SU-DHL-6 (cell line): ENCODE measurements around the gene TRAPPC3L.

ENCODE experiments used
- H2AFZ ChIP-seq: fragments of 200-600 bp; sonication (generic); 2 replicates; pipeline ENCODE4 v1.6.1; 2014; ENCODE audit warnings: low read depth, mild to moderate bottlenecking, moderate library complexity, mixed read lengths, antibody characterized with exemption, low read length; ENCODE audit not compliant: severe bottlenecking
- H3F3A ChIP-seq: fragments of 200-600 bp; shearing (Covaris generic); 2 replicates; pipeline ENCODE4 v1.6.0; 2016; ENCODE audit warnings: antibody characterized with exemption, mild to moderate bottlenecking; ENCODE audit not compliant: insufficient read depth
- H3K27ac ChIP-seq: fragments of 200-600 bp; sonication (generic); 2 replicates; pipeline ENCODE4 v1.5.1; 2016; ENCODE audit warnings: low read depth, mild to moderate bottlenecking, low read length, moderate library complexity, mixed read lengths
- H3K27me3 ChIP-seq: fragments of 200-600 bp; sonication (generic), shearing (Covaris generic); 2 replicates; pipeline ENCODE4 v1.6.0; 2014; ENCODE audit warnings: mild to moderate bottlenecking, low read length
- H3K36me3 ChIP-seq: fragments of 200-600 bp; sonication (generic); 2 replicates; pipeline ENCODE4 v1.6.1; 2014; ENCODE audit warnings: mild to moderate bottlenecking, low read length, mixed read lengths
- H3K4me2 ChIP-seq: fragments of 300-600, 200-600 bp; shearing (Covaris generic), sonication (generic); 2 replicates; pipeline ENCODE4 v1.6.0; 2014; ENCODE audit warnings: low read length, low read depth, mild to moderate bottlenecking; ENCODE audit not compliant: poor library complexity, severe bottlenecking
- H3K4me3 ChIP-seq: fragments of 200-600 bp; sonication (generic); 2 replicates; pipeline ENCODE4 v1.5.1; 2014; ENCODE audit warnings: antibody characterized with exemption, low read length, mild to moderate bottlenecking, mixed read lengths; ENCODE audit not compliant: insufficient read depth, poor library complexity, severe bottlenecking
- H3K79me2 ChIP-seq: fragments of 200-600 bp; sonication (generic); 2 replicates; pipeline ENCODE4 v1.6.1; 2014; ENCODE audit warnings: mild to moderate bottlenecking, low read length, moderate library complexity; ENCODE audit not compliant: insufficient read depth
- H3K9ac ChIP-seq: fragments of 200-600 bp; sonication (generic); 2 replicates; pipeline ENCODE4 v1.7.0; 2014; ENCODE audit warnings: mild to moderate bottlenecking, low read length
- H3K9me2 ChIP-seq: fragments of 200-600 bp; sonication (generic); replicated peaks from 2 replicates; pipeline ENCODE4 v1.6.1; 2014; ENCODE audit warnings: low read length; ENCODE audit not compliant: insufficient read depth
- H3K9me3 ChIP-seq: fragments of 200-600 bp; sonication (generic); 2 replicates; pipeline ENCODE4 v1.6.1; 2014; ENCODE audit warnings: low read length, mixed read lengths; ENCODE audit not compliant: insufficient read depth
- H4K20me1 ChIP-seq: fragments of 200-600 bp; sonication (generic); 2 replicates; pipeline ENCODE4 v1.6.1; 2014; ENCODE audit warnings: low read depth, mild to moderate bottlenecking, antibody characterized with exemption, low read length, moderate library complexity, mixed read lengths
- CTCF ChIP-seq: fragments of 200-600 bp; sonication (generic); IDR thresholded peaks from one replicate; pipeline ENCODE4 v1.5.1; 2017; ENCODE audit warnings: antibody characterized with exemption, mild to moderate bottlenecking, low read length, moderate library complexity; ENCODE audit not compliant: insufficient read depth, poor library complexity, severe bottlenecking
- EZH2phosphoT487 ChIP-seq: fragments of 200-600 bp; sonication (generic), shearing (Covaris generic); conservative IDR thresholded peaks from 2 replicates; pipeline ENCODE4 v1.6.1; 2018; ENCODE audit warnings: mild to moderate bottlenecking, antibody characterized with exemption, low read length, moderate library complexity, mixed read lengths

The TRAPPC3L gene

GRCh38 chr6:116556065-116556464, 10.6 kb upstream of the TRAPPC3L start:
- Histone ChIP-seq H3F3A (no peaks in the 10 kb centered on the region), H3K27ac (no peak overlapping the region), H3K9ac (no peak overlapping the region), H3K36me3 (no peaks in the 10 kb centered on the region), H3K9me3 (no peaks in the 10 kb centered on the region), H3K27me3 (no peaks in the 10 kb centered on the region), H4K20me1 (no peaks in the 10 kb centered on the region), H2AFZ (no peak overlapping the region), H3K9me2 (no peaks in the 10 kb centered on the region), H3K4me3 (no peak overlapping the region), H3K79me2 (no peaks in the 10 kb centered on the region), H3K4me2 (no peak overlapping the region)
- TF ChIP-seq EZH2phosphoT487 (no peak), CTCF (no peak)

- no peak within 1 kb of the TSS for H3K4me2 ChIP-seq
- H3K4me3 ChIP-seq = no peak within 1 kb of the TSS
- no peaks in the 10 kb centered on the region for H3K9me2 ChIP-seq
- H3K36me3 ChIP-seq = no peaks in the 10 kb centered on the region
- H3K27me3 ChIP-seq = no peaks in the 10 kb centered on the region
- no peaks in the 10 kb centered on the region for H3F3A ChIP-seq
- no peaks in the 10 kb centered on the region for H3K79me2 ChIP-seq
- H2AFZ ChIP-seq = no peak within 1 kb of the TSS
- TF ChIP-seq EZH2phosphoT487 = no peak
- H3K9ac ChIP-seq = no peak within 1 kb of the TSS
- H4K20me1 ChIP-seq = no peaks in the 10 kb centered on the region
- H3K9me3 ChIP-seq = no peaks in the 10 kb centered on the region
- no peak within 1 kb of the TSS for H3K27ac ChIP-seq
Measured at GRCh38 chr6:116553451-116553850, 8.0 kb upstream of the TRAPPC3L start, which contains the start of gene CALHM4. TSS of gene CALHM4 (plus strand) at chr6:116553751. CDS start at chr6:116553794, 43 bp downstream.

GRCh38 chr6:116550796-116551195, 5.3 kb upstream of the TRAPPC3L start:
- H3F3A ChIP-seq = no peaks in the 10 kb centered on the region
- H3K36me3 ChIP-seq = no peaks in the 10 kb centered on the region
- no peak overlapping the region for H3K27ac ChIP-seq
- no peak overlapping the region for H2AFZ ChIP-seq
- no peaks in the 10 kb centered on the region for H3K79me2 ChIP-seq
- TF ChIP-seq CTCF = no peak
- no peak for TF ChIP-seq EZH2phosphoT487
- H4K20me1 ChIP-seq = no peaks in the 10 kb centered on the region
- no peak overlapping the region for H3K4me2 ChIP-seq
- no peak overlapping the region for H3K9ac ChIP-seq
- H3K9me2 ChIP-seq = no peaks in the 10 kb centered on the region
- no peak overlapping the region for H3K4me3 ChIP-seq
- H3K9me3 ChIP-seq = no peaks in the 10 kb centered on the region
- no peaks in the 10 kb centered on the region for H3K27me3 ChIP-seq

GRCh38 chr6:116547358-116547757, 1.9 kb upstream of the TRAPPC3L start:
- H2AFZ ChIP-seq = no peak overlapping the region
- no peaks in the 10 kb centered on the region for H3K79me2 ChIP-seq
- no peaks in the 10 kb centered on the region for H3K36me3 ChIP-seq
- no peaks in the 10 kb centered on the region for H3K9me2 ChIP-seq
- H3K27me3 ChIP-seq = no peaks in the 10 kb centered on the region
- no peak overlapping the region for H3K9ac ChIP-seq
- H3K4me3 ChIP-seq = no peak overlapping the region
- no peak overlapping the region for H3K4me2 ChIP-seq
- no peaks in the 10 kb centered on the region for H3F3A ChIP-seq
- H3K27ac ChIP-seq = no peak overlapping the region
- no peaks in the 10 kb centered on the region for H4K20me1 ChIP-seq
- H3K9me3 ChIP-seq = no peaks in the 10 kb centered on the region
- TF ChIP-seq CTCF (no peak), EZH2phosphoT487 (no peak)
